Hepatocyte (in vitro differentiated cells): ENCODE results near the gene IL17F.

Experiments
- CTCF ChIP-seq: fragments of 200-600 bp; sonication (generic); IDR thresholded peaks from 2 replicates; pipeline ENCODE4 v1.5.1; 2016; ENCODE audit warnings: antibody characterized with exemption, mild to moderate bottlenecking; ENCODE audit not compliant: poor library complexity
- EZH2 ChIP-seq: fragments of 200-600 bp; sonication (generic); IDR thresholded peaks from 2 replicates; pipeline ENCODE4 v1.6.1; 2016; ENCODE audit warnings: antibody characterized with exemption, mild to moderate bottlenecking, borderline replicate concordance
- EZH2phosphoT487 ChIP-seq: fragments of 200-600 bp; sonication (generic); IDR thresholded peaks from one replicate; pipeline ENCODE4 v1.6.1; 2018; ENCODE audit warnings: antibody characterized with exemption, mild to moderate bottlenecking, low read depth, moderate library complexity; ENCODE audit not compliant: unreplicated experiment, severe bottlenecking

GRCh38 chr6:52209770-52210169 lies 34.5 kb downstream of the IL17F start:
- no peak for TF ChIP-seq CTCF
- no peak for TF ChIP-seq EZH2phosphoT487
- TF ChIP-seq EZH2 = no peak
